ENCODE results near the gene STPG1.

Gene STPG1

DNA sequence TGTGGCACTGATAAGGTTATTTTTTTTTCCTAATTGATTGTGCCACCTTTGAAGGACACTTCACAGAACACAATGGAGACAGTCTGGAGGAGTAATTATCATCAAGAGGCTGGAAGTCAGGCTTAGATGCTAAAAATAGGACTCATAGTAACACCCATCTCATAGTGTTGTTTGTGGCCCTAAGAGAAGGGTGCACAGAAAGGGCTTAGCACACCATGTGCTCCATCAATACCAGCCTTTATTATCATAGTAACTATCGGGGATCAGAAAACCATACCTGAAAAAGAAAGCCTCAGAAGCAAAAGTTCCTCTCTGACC is 13.9 kb upstream of the STPG1 start (continued):
- TF ChIP-seq WT1 (tag by site-specific recombination; IDR thresholded peaks at IDR 0.05) (no peak), ZSCAN30 (tag by site-specific recombination; IDR thresholded peaks at IDR 0.05) (no peak), ZNF394 (tag by site-specific recombination; IDR thresholded peaks at IDR 0.05; ENCODE audit: borderline replicate concordance) (no peak)
- TF ChIP-seq, protein P1, sequence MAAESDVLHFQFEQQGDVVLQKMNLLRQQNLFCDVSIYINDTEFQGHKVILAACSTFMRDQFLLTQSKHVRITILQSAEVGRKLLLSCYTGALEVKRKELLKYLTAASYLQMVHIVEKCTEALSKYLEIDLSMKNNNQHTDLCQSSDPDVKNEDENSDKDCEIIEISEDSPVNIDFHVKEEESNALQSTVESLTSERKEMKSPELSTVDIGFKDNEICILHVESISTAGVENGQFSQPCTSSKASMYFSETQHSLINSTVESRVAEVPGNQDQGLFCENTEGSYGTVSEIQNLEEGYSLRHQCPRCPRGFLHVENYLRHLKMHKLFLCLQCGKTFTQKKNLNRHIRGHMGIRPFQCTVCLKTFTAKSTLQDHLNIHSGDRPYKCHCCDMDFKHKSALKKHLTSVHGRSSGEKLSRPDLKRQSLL (tag by site-specific recombination; IDR thresholded peaks at IDR 0.05), result no peak

DNA sequence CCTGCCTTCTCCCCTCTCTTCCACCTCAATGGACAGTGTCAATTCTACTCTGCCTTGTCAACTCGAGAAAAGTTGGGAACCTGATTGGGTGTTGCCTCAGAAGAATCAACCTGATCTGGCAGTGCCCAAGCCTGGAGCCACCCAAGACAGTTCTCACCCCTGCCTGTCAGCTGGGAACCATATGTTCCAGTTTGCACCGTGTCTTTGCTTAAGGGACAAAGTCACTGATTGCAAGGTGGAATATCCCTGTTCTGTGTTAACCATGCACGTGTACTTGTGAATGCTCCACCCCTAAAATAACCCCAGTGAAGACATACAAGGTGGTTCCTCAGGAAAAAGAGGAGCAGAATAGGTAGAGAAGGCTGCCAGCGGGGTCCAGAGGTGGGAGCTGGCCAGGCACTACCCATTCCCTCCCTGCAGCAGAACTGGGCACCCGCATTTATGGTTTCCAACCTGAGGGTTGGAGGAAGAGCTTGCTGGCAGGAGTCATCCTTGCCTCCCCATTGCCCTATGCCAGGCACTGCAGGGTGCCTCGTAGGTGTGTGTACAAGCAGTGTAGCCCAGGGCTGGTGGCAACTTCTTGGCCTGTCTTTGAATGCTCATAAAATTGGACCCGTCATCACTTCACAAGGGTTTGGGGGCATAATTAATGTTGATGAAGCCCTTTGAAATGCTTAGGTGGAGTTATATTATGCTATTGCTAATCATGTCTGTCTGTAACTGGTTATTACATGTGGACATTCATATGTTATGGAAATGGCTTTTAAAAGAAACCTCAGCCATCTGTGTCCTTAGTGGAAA is 13.4 kb upstream of the STPG1 start:
- CTCF ChIA-PET, result interaction anchor here (0.6 to 2.4 kb wide), 3 partner anchors 11 to 35 kb away, joined by 3 to 15 read pairs (median 5); partner anchors contain the start of genes NIPAL3 and STPG1
- no peaks in the 10 kb centered on the region for H3K9me3 ChIP-seq (ENCODE audit: control insufficient read depth, insufficient read depth, low read depth, low read length)
- no peak overlapping the region for H3K27ac ChIP-seq (ENCODE audit: extremely low read depth, low read depth, low read length)
- peaks cover 0 to 32% of the 10 kb centered on the region in 2 experiments; a peak in 1 of 3 replicates for H3K36me3 ChIP-seq (ENCODE audit: control insufficient read depth in 2 of 2, insufficient read depth in 1 of 2, low read length in 2 of 2)
- POLR2A ChIA-PET, result no interaction called here
- TF ChIP-seq ZIC2 (tag by site-specific recombination; IDR thresholded peaks at IDR 0.05) (peak; percentile 33; the same call in 1 of the 2 replicates), SP7 (tag by site-specific recombination; IDR thresholded peaks at IDR 0.05) (peak; percentile 84)
- TF ChIP-seq, protein P2, sequence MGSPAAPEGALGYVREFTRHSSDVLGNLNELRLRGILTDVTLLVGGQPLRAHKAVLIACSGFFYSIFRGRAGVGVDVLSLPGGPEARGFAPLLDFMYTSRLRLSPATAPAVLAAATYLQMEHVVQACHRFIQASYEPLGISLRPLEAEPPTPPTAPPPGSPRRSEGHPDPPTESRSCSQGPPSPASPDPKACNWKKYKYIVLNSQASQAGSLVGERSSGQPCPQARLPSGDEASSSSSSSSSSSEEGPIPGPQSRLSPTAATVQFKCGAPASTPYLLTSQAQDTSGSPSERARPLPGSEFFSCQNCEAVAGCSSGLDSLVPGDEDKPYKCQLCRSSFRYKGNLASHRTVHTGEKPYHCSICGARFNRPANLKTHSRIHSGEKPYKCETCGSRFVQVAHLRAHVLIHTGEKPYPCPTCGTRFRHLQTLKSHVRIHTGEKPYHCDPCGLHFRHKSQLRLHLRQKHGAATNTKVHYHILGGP (tag by site-specific recombination; IDR thresholded peaks at IDR 0.05), result no peak
- H3K4me3 ChIP-seq (ENCODE audit: low read depth, low read length), result no peak overlapping the region
- no peaks in the 10 kb centered on the region for H3K4me1 ChIP-seq (ENCODE audit: control insufficient read depth, insufficient read depth, low read length)

DNA sequence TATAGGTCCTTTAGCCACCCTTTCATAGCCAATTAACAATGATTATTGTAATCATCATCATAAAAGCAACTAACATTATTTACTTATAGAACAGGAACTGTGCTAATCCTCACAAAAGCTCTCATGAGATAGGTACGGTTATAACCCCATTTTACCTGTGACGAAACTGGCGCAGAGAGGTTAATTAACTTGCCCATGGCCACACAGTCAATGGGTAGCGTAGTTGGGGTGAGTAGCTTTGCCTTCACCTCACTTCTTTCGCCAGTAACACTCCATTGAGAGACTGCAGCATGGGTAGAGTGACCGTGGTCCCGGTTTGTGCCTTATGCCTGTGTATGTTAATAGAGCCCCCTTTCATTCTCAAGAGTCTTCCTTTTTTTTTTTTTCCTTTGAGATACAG is 12.3 kb upstream of the STPG1 start:
- H3K36me3 ChIP-seq (ENCODE audit: control insufficient read depth in 2 of 2, insufficient read depth in 1 of 2, low read length in 2 of 2), result peaks cover 3 to 42% of the 10 kb centered on the region in 2 experiments; a peak in 2 of 3 replicates
- H3K4me1 ChIP-seq (ENCODE audit: control insufficient read depth, insufficient read depth, low read length), result no peaks in the 10 kb centered on the region
- ChIA-PET POLR2A (interaction anchor here (2.1 kb wide), 1 partner anchor 11 kb away, joined by 7 read pairs; the partner anchor contains the start of gene NIPAL3), CTCF (interaction anchor here (2.2 to 2.4 kb wide), 2 partner anchors 10 to 34 kb away, joined by 12 to 15 read pairs; partner anchors contain the start of gene NIPAL3)
- TF ChIP-seq ZNF747 (tag by site-specific recombination; IDR thresholded peaks at IDR 0.05) (no peak), ZNF768 (tag by site-specific recombination; IDR thresholded peaks at IDR 0.05) (peak; percentile 58; the same call in 1 of the 2 replicates), SETDB1 (IDR thresholded peaks at IDR 0.05; ENCODE audit: insufficient read length, low read length) (no peak)
- TF ChIP-seq, protein P3, sequence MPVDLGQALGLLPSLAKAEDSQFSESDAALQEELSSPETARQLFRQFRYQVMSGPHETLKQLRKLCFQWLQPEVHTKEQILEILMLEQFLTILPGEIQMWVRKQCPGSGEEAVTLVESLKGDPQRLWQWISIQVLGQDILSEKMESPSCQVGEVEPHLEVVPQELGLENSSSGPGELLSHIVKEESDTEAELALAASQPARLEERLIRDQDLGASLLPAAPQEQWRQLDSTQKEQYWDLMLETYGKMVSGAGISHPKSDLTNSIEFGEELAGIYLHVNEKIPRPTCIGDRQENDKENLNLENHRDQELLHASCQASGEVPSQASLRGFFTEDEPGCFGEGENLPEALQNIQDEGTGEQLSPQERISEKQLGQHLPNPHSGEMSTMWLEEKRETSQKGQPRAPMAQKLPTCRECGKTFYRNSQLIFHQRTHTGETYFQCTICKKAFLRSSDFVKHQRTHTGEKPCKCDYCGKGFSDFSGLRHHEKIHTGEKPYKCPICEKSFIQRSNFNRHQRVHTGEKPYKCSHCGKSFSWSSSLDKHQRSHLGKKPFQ (tag by site-specific recombination; IDR thresholded peaks at IDR 0.05), result no peak
- no peak overlapping the region for H3K4me3 ChIP-seq (ENCODE audit: low read depth, low read length)
- no peaks in the 10 kb centered on the region for H3K9me3 ChIP-seq (ENCODE audit: control insufficient read depth, insufficient read depth, low read depth, low read length)
- no peak overlapping the region for H3K27ac ChIP-seq (ENCODE audit: extremely low read depth, low read depth, low read length)

DNA sequence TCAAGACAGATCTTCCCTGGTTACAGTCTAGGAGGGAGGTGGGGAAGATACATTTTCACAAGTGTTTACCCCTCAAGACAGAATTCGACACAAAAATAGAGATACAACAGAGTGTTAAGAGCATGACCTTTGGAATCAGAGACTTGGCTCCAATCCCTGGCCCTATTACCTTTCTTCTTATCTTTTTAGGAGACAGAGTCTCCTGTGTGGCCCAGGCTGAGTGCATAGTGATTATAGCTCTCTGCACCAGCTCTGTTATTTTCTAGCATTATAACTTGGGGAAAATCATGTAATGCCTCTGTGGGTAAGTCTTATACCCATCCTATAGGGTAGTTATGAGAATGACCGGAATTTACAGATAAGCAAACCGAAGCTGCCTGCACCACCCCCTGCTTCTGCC is 11.9 kb upstream of the STPG1 start:
- Histone ChIP-seq H3K9me3 (ENCODE audit: control insufficient read depth, insufficient read depth, low read depth, low read length) (no peaks in the 10 kb centered on the region), H3K4me1 (ENCODE audit: control insufficient read depth, insufficient read depth, low read length) (no peaks in the 10 kb centered on the region), H3K4me3 (ENCODE audit: low read depth, low read length) (no peak overlapping the region), H3K36me3 (ENCODE audit: control insufficient read depth in 2 of 2, insufficient read depth in 1 of 2, low read length in 2 of 2) (peaks cover 3 to 46% of the 10 kb centered on the region in 2 experiments; a peak in 2 of 3 replicates), H3K27ac (ENCODE audit: extremely low read depth, low read depth, low read length) (no peak overlapping the region)
- POLR2A ChIA-PET, result interaction anchor here (0.6 to 2.1 kb wide), 2 partner anchors 10 to 1100 kb away, joined by 3 to 7 read pairs; partner anchors contain the start of gene NIPAL3
- CTCF ChIA-PET, result interaction anchor here (0.7 to 2.4 kb wide), 4 partner anchors 9 to 152 kb away, joined by 3 to 15 read pairs (median 8); partner anchors contain the start of genes NIPAL3 and STPG1
- TF ChIP-seq SP7 (tag by site-specific recombination; IDR thresholded peaks at IDR 0.05) (0 out of 2 replicates have a peak, but pooled peaks have one; percentile 13), REPIN1 (tag by site-specific recombination; IDR thresholded peaks at IDR 0.05; ENCODE audit: low read depth) (no peak)
- TF ChIP-seq, protein P4, sequence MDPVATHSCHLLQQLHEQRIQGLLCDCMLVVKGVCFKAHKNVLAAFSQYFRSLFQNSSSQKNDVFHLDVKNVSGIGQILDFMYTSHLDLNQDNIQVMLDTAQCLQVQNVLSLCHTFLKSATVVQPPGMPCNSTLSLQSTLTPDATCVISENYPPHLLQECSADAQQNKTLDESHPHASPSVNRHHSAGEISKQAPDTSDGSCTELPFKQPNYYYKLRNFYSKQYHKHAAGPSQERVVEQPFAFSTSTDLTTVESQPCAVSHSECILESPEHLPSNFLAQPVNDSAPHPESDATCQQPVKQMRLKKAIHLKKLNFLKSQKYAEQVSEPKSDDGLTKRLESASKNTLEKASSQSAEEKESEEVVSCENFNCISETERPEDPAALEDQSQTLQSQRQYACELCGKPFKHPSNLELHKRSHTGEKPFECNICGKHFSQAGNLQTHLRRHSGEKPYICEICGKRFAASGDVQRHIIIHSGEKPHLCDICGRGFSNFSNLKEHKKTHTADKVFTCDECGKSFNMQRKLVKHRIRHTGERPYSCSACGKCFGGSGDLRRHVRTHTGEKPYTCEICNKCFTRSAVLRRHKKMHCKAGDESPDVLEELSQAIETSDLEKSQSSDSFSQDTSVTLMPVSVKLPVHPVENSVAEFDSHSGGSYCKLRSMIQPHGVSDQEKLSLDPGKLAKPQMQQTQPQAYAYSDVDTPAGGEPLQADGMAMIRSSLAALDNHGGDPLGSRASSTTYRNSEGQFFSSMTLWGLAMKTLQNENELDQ (tag by site-specific recombination; IDR thresholded peaks at IDR 0.05; ENCODE audit: low read depth), result no peak

Data from HEK293 (cell line).